HFFc6 (cell line): ENCODE data around the gene CYSRT1. TPM values are rescaled to one million over a fixed set of nuclear protein-coding genes. Genes with fewer than 3 reads are reported as not detected.

ENCODE experiments used
- DNase-seq: peaks from one replicate; pipeline ENCODE4 v3.0.0-alpha.2; 2018
- H3K27ac Mint-ChIP-seq: 2 replicates; pipeline ENCODE4 v1.8.0; 2020; ENCODE audit warnings: mild to moderate bottlenecking, mixed read lengths
- H3K27me3 Mint-ChIP-seq: 2 replicates; pipeline ENCODE4 v1.8.0; 2021; ENCODE audit warnings: mild to moderate bottlenecking, moderate library complexity, mixed read lengths; ENCODE audit not compliant: insufficient read depth
- H3K36me3 Mint-ChIP-seq: 2 replicates; pipeline ENCODE4 v1.8.0; 2021; ENCODE audit warnings: low read depth, mixed read lengths
- H3K4me1 Mint-ChIP-seq: 2 replicates; pipeline ENCODE4 v1.8.0; 2020; ENCODE audit warnings: low read depth, mixed read lengths
- H3K4me3 Mint-ChIP-seq: 2 replicates; pipeline ENCODE4 v1.8.0; 2020; ENCODE audit warnings: mild to moderate bottlenecking, moderate library complexity, mixed read lengths
- H3K9me3 Mint-ChIP-seq: 2 replicates; pipeline ENCODE4 v1.8.0; 2020; ENCODE audit warnings: mild to moderate bottlenecking, mixed read lengths
- CTCF ChIP-seq: fragments of 200-600 bp; sonication (generic); IDR thresholded peaks from 2 replicates; pipeline ENCODE4 v1.5.0; 2021; ENCODE audit warnings: antibody characterized with exemption, mild to moderate bottlenecking
- total RNA-seq, 6 experiments: library from RNA; stranded (reverse); fragmentation: NEBNext Ultra II Directional; extraction: Animal tissue kit (Norgen Biotek cat#: 25700); gene quantifications; 2 replicates in 1 of 6; 3 replicates in 5 of 6; pipeline ENCODE4 v1.2.3, GENCODE V29; 2021

The CYSRT1 gene
- total RNA-seq, 6 experiments from 2014 or later: 0.41 to 0.97 (median 0.68) TPM

GRCh38 chr9:137191691-137192447 lies 33.1 kb upstream of the CYSRT1 start:
- Mint-ChIP-seq H3K36me3 (no peaks in the 10 kb centered on the region; the same call in none of the 2 replicates), H3K9me3 (no peaks in the 10 kb centered on the region), H3K4me1 (peaks cover 26% of the 10 kb centered on the region), H3K4me3 (no peak overlapping the region), H3K27me3 (peaks cover 1% of the 10 kb centered on the region), H3K27ac (no peak overlapping the region; the same call in 1 of the 2 replicates)
- no peak for TF ChIP-seq CTCF
- no peak for DNase-seq

- TF ChIP-seq CTCF: no peak
These were observed 32.6 kb upstream of the CYSRT1 start for GRCh38 chr9:137192448-137192780.

GRCh38 chr9:137192859-137193258 lies 32.1 kb upstream of the CYSRT1 start:
- DNase-seq: no peak
- H3K36me3 Mint-ChIP-seq: no peaks in the 10 kb centered on the region; the same call in none of the 2 replicates
- H3K4me1 Mint-ChIP-seq: peaks cover 16% of the 10 kb centered on the region
- H3K9me3 Mint-ChIP-seq: no peaks in the 10 kb centered on the region
- no peak overlapping the region for H3K27ac Mint-ChIP-seq
- no peak overlapping the region for H3K4me3 Mint-ChIP-seq
- TF ChIP-seq CTCF: no peak
- H3K27me3 Mint-ChIP-seq: peaks cover 3% of the 10 kb centered on the region

More at GRCh38 chr9:137192448-137192780, 32.6 kb upstream of the CYSRT1 start:
- no peaks in the 10 kb centered on the region; the same call in none of the 2 replicates for H3K36me3 Mint-ChIP-seq
- H3K9me3 Mint-ChIP-seq: no peaks in the 10 kb centered on the region
- peaks cover 3% of the 10 kb centered on the region for H3K27me3 Mint-ChIP-seq
- H3K4me1 Mint-ChIP-seq: peaks cover 20% of the 10 kb centered on the region
- no peak overlapping the region; the same call in 1 of the 2 replicates for H3K27ac Mint-ChIP-seq
- no peak for DNase-seq
- no peak overlapping the region for H3K4me3 Mint-ChIP-seq

GRCh38 chr9:137193771-137194170 lies 31.2 kb upstream of the CYSRT1 start:
- no peak for DNase-seq
- TF ChIP-seq CTCF: no peak
- H3K9me3 Mint-ChIP-seq: no peaks in the 10 kb centered on the region
- no peak overlapping the region for H3K27ac Mint-ChIP-seq
- H3K36me3 Mint-ChIP-seq: no peaks in the 10 kb centered on the region; the same call in none of the 2 replicates
- no peak overlapping the region for H3K4me3 Mint-ChIP-seq
- H3K27me3 Mint-ChIP-seq: peaks cover 3% of the 10 kb centered on the region
- H3K4me1 Mint-ChIP-seq: peaks cover 23% of the 10 kb centered on the region

- Mint-ChIP-seq H3K27me3 (peaks cover 1% of the 10 kb centered on the region; the same call in 1 of the 2 replicates), H3K9me3 (no peaks in the 10 kb centered on the region), H3K4me1 (peaks cover 20% of the 10 kb centered on the region), H3K4me3 (no peak overlapping the region), H3K36me3 (no peaks in the 10 kb centered on the region; the same call in 1 of the 2 replicates), H3K27ac (no peak overlapping the region)
- DNase-seq: no peak
- no peak for TF ChIP-seq CTCF
These were observed 30.6 kb upstream of the CYSRT1 start for GRCh38 chr9:137194388-137194787.
